K562 (cell line): ENCODE measurements around the gene NR1H3. TPM values are rescaled to one million over a fixed set of nuclear protein-coding genes. Genes with fewer than 3 reads are reported as not detected.
A peak's percentile ranks its signal among the peaks of the same experiment; 100 is the strongest.

Experiments used
- ETV5 ChIP-seq: sonication (generic); formaldehyde crosslinking; IDR thresholded peaks from 2 replicates; pipeline ENCODE4 v1.4.0; 2020; ENCODE audit warnings: low read depth, mild to moderate bottlenecking, missing genetic modification reagents
- GTF2A2 ChIP-seq: IDR thresholded peaks from 2 replicates; pipeline ENCODE4 v1.6.1; 2016; ENCODE audit warnings: mild to moderate bottlenecking, missing genetic modification characterization, missing compliant biosample characterization
- KDM5B ChIP-seq: fragments of 200-600 bp; sonication (generic); IDR thresholded peaks from 2 replicates; pipeline ENCODE4 v1.6.1; 2012; ENCODE audit warnings: low read depth, mild to moderate bottlenecking, moderate library complexity, low read length, control low read depth, inconsistent platforms; ENCODE audit not compliant: insufficient replicate concordance
- KLF13 ChIP-seq: fragments of 450-650 bp; IDR thresholded peaks from 2 replicates; pipeline ENCODE4 v1.6.1; 2016; ENCODE audit warnings: missing genetic modification characterization, low read depth, mild to moderate bottlenecking, missing compliant biosample characterization, moderate library complexity, borderline replicate concordance
- LARP7 ChIP-seq: fragments of 450-650 bp; IDR thresholded peaks from 2 replicates; pipeline ENCODE4 v1.6.1; 2016
- SNRNP70 ChIP-seq: fragments of 200-400 bp; formaldehyde crosslinking; optimal IDR thresholded peaks from 2 replicates; pipeline ENCODE3; 2017; ENCODE audit warnings: low read depth, low read length
- U2AF1 ChIP-seq: fragments of 200-400 bp; formaldehyde crosslinking; optimal IDR thresholded peaks from 2 replicates; pipeline ENCODE3; 2017; ENCODE audit warnings: mild to moderate bottlenecking, low read depth, low read length, moderate library complexity
- UBTF ChIP-seq, 2 experiments: IDR thresholded peaks; 2 replicates each; pipeline ENCODE4 v1.6.1; 2012; ENCODE audit warnings: improper control_type of control experiment in 2 of 2, low read depth in 2 of 2, low read length in 2 of 2, borderline replicate concordance in 1 of 2
- YY1 ChIP-seq, 3 experiments: IDR thresholded peaks; 2 replicates each; pipeline ENCODE4 v1.6.1; 2011; ENCODE audit warnings: low read length in 2 of 3, mild to moderate bottlenecking in 2 of 3, moderate library complexity in 2 of 3, borderline replicate concordance in 1 of 3, control low read depth in 1 of 3, low read depth in 1 of 3; ENCODE audit not compliant: insufficient read depth in 3 of 3, insufficient replicate concordance in 2 of 3, control insufficient read depth in 1 of 3, insufficient read length in 1 of 3; ENCODE audit errors: extremely low read depth in 1 of 3
- ZNF561 ChIP-seq: fragments of 450-650 bp; formaldehyde crosslinking; conservative IDR thresholded peaks from 2 replicates; pipeline ENCODE4 v1.4.0; 2020; ENCODE audit warnings: mild to moderate bottlenecking, moderate library complexity
- ZZZ3 ChIP-seq: fragments of 450-650 bp; IDR thresholded peaks from 2 replicates; pipeline ENCODE4 v1.6.1; 2016; ENCODE audit warnings: antibody characterized with exemption, mild to moderate bottlenecking, moderate library complexity
- polyA plus RNA-seq, 8 experiments: library from polyadenylated mRNA; depleted of rRNA in 4 of 8; stranded (reverse) in 5 of 8; unstranded in 3 of 8; fragments of >200 nt; fragmentation: Nextera tagmentation in 2 of 8; fragmentation: Illumina TruSeq in 1 of 8; extraction: Ambion mirVana in 2 of 8; extraction: Trizol in 1 of 8; gene quantifications; 2 replicates each; pipeline versions ENCODE4 v1.2.1 to v1.2.3, GENCODE V29; 2011 to 2014; ENCODE audit warnings: inconsistent platforms in 1 of 8, missing spikeins in 1 of 8
- total RNA-seq, 7 experiments: library from RNA; depleted of rRNA in 6 of 7; stranded (reverse); fragments of >200 nt in 6 of 7; fragmentation: Illumina TruSeq in 2 of 7; extraction: Trizol in 2 of 7; gene quantifications; 2 replicates each; pipeline versions ENCODE4 v1.2.1 to v1.2.3, GENCODE V29; 2011 to 2021; ENCODE audit warnings: low replicate concordance in 1 of 7
- TF ChIP-seq, protein P1 (sequence below): fragments of 250-450 bp; sonication (Bioruptor Pico); IDR thresholded peaks from 2 replicates; pipeline ENCODE4 v1.8.0; 2022; ENCODE audit warnings: moderate library complexity, mild to moderate bottlenecking, inconsistent platforms
- TF ChIP-seq, protein P2 (sequence below), 2 experiments: fragments of 450-650 bp in 1 of 2; sonication (generic) in 1 of 2; formaldehyde crosslinking in 1 of 2; IDR thresholded peaks; 2 replicates each; pipeline versions ENCODE4 v1.7.1 to v1.9.0; 2016 to 2022; ENCODE audit warnings: inconsistent platforms in 1 of 2, mild to moderate bottlenecking in 1 of 2, missing genetic modification reagents in 1 of 2

NR1H3 gene
- total and polyA plus RNA-seq, 9 of the 15 experiments (the other 6 are each of a cell fraction or from before 2014, with no cell fraction given): 8.2 to 26.0 (median 11.9) TPM

GRCh38 chr11:47215366-47215910 is 42.4 kb upstream of the NR1H3 start (continued):
- TF ChIP-seq YY1 (IDR thresholded peaks at IDR 0.05; ENCODE audit: borderline replicate concordance in 1 of 3, control insufficient read depth in 1 of 3, extremely low read depth in 1 of 3, insufficient read depth in 3 of 3, insufficient read length in 1 of 3, insufficient replicate concordance in 2 of 3, low read depth in 1 of 3, low read length in 2 of 3) (no peak), UBTF (IDR thresholded peaks at IDR 0.05; ENCODE audit: borderline replicate concordance in 1 of 2, low read depth in 2 of 2, low read length in 2 of 2) (0 out of 4 replicates have a peak, but pooled peaks of 1 of the 2 experiments have one; percentile 7), LARP7 (no peak), GTF2A2 (tag) (no peak), KDM5B (no peak), U2AF1 (no peak), ZNF561 (CRISPR knock-in tag) (no peak), ETV5 (CRISPR knock-in tag) (no peak), KLF13 (no peak), SNRNP70 (no peak), ZZZ3 (no peak)
- TF ChIP-seq, protein P1, sequence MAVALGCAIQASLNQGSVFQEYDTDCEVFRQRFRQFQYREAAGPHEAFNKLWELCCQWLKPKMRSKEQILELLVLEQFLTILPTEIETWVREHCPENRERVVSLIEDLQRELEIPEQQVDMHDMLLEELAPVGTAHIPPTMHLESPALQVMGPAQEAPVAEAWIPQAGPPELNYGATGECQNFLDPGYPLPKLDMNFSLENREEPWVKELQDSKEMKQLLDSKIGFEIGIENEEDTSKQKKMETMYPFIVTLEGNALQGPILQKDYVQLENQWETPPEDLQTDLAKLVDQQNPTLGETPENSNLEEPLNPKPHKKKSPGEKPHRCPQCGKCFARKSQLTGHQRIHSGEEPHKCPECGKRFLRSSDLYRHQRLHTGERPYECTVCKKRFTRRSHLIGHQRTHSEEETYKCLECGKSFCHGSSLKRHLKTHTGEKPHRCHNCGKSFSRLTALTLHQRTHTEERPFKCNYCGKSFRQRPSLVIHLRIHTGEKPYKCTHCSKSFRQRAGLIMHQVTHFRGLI (CRISPR knock-in tag): no peak
- TF ChIP-seq, protein P2, sequence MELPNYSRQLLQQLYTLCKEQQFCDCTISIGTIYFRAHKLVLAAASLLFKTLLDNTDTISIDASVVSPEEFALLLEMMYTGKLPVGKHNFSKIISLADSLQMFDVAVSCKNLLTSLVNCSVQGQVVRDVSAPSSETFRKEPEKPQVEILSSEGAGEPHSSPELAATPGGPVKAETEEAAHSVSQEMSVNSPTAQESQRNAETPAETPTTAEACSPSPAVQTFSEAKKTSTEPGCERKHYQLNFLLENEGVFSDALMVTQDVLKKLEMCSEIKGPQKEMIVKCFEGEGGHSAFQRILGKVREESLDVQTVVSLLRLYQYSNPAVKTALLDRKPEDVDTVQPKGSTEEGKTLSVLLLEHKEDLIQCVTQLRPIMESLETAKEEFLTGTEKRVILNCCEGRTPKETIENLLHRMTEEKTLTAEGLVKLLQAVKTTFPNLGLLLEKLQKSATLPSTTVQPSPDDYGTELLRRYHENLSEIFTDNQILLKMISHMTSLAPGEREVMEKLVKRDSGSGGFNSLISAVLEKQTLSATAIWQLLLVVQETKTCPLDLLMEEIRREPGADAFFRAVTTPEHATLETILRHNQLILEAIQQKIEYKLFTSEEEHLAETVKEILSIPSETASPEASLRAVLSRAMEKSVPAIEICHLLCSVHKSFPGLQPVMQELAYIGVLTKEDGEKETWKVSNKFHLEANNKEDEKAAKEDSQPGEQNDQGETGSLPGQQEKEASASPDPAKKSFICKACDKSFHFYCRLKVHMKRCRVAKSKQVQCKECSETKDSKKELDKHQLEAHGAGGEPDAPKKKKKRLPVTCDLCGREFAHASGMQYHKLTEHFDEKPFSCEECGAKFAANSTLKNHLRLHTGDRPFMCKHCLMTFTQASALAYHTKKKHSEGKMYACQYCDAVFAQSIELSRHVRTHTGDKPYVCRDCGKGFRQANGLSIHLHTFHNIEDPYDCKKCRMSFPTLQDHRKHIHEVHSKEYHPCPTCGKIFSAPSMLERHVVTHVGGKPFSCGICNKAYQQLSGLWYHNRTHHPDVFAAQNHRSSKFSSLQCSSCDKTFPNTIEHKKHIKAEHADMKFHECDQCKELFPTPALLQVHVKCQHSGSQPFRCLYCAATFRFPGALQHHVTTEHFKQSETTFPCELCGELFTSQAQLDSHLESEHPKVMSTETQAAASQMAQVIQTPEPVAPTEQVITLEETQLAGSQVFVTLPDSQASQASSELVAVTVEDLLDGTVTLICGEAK (IDR thresholded peaks at IDR 0.05): no peak
- TF ChIP-seq, protein P2 (CRISPR knock-in tag; IDR thresholded peaks at IDR 0.05): no peak
